OCI-M1 (cell line): ENCODE results near the gene DCLRE1A.
A peak's percentile ranks its signal among the peaks of the same experiment; 100 is the strongest.

ENCODE experiments used
- DNase-seq: peaks from one replicate; lab custom pipeline; 2025; lab: John Stamatoyannopoulos, UW

The DCLRE1A gene

DNA sequence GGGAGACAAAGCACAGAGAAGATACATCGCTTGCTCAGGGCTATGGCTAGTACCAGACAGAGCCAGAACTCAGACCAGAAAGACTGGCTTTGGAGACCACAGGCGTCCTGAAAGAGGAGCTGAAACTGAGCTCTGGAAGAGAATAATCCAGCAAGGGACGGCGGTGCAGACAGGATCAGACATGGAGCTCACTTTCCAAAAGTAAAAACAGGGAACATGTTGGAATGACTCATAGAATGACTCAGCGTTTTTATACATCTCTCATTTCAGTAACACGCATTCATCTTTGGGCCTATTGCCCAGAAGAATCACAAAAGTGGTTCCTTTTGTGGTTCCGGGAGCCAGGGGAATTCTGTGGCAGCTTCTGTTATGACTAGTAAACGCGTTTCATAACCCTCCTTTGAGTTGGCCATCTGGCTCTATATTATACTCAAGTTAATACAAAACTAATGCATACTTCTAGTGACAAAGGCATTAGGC is 65.2 kb downstream of the DCLRE1A start:
- peak; percentile 38 for DNase-seq
